GM19351 (cell line): ENCODE data around the gene ZMYM1.
"Not testable (repeated sequence)": the region's sequence is repeated elsewhere in the genome, so short reads cannot be mapped to it uniquely, and the experiment has no call there.

Source experiments
- ATAC-seq: cut with Tn5 transposase; IDR thresholded peaks from one replicate; pipeline ENCODE4 v1.9.1; 2021; ENCODE audit warnings: mild to moderate bottlenecking, moderate library complexity; ENCODE audit not compliant: unreplicated experiment

Gene ZMYM1

DNA sequence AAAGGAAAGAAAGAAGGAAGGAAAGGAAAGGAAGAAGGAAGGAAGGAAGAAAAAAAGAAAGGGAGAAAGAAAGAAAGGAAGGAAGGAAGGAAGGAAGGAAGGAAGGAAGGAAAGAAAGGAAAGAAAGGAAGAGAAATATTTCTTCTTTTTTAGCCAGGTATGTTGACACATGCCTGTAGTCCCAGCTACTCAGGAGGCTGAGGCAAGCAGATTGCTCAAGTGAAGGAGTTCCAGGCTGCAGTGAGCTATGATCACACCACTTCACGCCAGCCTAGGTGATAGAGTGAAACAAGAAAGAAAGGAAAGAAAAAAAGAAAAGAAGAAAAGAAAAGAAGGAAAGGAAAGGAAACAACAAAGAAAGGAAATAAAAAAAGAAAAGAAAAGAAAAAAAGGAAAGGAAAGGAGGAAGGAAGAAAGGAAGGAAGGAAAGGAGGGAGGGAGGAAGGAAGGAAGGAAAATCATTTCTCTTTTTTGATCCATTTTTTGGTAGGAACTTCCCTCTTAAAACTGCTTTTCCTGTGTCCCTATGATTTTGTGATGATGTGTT is 5.8 kb upstream of the ZMYM1 start:
- no peak for ATAC-seq

DNA sequence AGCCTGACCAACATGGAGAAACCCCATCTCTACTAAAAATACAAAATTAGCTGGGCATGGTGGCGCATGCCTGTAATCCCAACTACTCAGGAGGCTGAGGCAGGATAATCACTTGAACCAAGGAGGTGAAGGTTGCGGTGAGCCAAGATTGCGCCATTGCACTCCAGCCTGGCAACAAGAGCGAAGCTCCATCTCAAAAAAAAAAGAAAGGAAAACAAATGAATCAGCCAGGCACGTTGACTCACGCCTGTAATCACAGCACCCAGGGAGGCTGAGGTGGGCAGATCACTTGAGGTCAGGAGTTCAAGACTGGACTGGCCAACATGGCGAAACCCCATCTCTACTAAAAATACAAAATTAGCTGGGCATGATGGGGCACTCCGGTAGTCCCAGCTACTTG is 2.8 kb upstream of the ZMYM1 start:
- ATAC-seq: not testable (repeated sequence)

DNA sequence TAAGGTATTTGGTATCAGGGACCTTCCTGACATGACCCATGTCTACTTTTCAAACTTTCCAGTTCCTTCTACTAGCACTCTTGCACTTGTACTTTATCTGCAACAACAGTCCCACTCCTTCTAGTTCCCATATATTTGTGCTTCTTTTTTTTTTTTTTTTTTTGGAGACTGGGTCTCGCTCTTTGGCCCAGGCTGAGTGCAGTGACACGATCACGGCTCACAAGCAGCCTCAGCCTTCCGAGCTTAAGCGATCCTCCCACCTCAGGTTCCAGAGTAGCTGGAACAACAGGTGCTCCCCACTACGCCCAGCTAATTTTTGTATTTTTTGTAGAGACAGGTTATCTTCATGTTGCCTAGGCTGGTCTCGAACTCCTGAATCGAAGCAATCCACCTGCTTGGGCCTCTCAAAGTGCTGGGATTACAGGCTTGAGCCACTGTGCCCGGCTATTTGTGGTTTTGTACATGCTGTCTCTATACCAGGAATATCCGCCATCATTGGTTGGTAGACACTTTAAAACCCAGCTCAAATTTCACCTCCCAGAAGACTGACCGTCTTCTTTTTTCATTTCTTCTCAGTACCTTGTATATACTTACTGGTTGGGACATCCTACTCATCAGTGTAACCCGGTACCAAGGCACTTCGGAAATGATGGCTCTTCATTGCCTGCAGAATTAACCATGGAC is 1.1 kb downstream of the ZMYM1 start:
- ATAC-seq: no peak

DNA sequence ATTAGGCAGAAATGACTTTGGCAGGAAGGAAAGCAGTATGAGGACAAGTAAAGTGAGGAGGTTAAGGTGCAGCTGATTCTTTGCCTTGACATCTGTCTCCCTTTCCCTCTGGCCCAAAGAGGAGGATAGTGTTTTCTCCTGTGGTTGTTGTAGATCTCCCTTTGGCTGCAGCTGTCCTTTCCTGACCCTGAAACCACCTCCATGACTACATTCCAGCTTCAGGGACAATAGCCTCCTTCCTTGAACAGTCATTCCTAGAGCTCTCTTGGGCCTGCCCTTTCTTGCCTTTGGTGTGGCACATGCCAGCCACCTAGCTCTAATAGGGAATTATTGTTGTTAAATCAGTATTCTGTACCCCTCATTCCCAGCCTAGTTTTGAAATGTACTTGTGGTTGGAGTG is 6.2 kb downstream of the ZMYM1 start:
- ATAC-seq: no peak

DNA sequence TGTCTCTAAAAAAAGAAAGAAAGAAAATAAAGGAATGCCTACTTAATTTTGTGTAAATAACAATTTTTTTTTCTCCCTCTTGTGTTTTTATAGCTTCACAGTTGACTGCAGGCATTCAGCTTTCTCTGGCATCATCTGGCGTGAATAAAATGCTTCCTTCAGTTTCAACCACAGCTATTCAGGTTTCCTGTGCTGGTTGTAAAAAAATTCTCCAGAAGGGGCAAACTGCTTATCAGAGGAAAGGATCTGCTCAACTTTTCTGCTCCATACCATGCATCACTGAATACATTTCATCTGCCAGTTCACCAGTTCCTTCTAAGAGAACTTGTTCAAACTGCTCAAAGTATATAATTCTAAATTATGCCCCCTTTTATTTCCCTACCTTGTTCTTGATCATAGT is 18.0 kb downstream of the ZMYM1 start:
- no peak for ATAC-seq

DNA sequence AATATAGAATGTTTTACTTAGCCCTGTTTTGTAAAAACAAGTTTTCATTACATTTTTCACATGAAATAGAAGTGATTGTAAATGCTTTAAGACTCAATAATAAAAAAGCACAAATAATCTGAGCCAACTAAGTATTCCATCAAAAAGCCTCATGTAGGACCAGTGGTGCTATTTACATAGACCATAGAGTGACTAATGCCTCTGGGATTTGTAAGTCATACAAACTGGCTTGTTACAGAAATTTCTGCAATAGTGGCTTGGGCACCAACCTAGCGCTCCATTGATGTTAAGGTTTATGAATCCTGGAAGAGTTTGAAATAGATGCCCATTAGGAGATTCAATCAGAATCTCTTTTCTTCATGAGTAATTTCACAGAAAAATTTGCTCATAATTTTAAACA is 31.9 kb downstream of the ZMYM1 start:
- no peak for ATAC-seq

DNA sequence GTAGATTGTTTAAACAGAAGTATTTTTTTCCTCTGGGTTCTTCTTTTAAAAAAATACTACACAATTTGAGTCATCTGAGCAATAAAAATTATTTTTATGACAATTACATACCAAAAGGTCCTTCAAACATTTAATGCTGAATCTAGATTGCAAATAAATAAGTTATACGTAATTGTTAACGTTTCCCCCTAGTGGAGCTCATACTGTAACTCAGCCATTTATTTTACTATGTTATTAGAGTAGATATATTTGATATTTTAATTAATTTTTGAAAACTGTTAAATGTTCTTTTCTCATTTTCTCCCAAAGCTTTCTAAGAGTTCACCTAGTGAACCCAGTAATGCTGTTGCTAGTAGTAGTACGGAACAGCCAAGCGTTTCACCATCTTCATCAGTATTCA is 33.5 kb downstream of the ZMYM1 start:
- ATAC-seq: no peak

DNA sequence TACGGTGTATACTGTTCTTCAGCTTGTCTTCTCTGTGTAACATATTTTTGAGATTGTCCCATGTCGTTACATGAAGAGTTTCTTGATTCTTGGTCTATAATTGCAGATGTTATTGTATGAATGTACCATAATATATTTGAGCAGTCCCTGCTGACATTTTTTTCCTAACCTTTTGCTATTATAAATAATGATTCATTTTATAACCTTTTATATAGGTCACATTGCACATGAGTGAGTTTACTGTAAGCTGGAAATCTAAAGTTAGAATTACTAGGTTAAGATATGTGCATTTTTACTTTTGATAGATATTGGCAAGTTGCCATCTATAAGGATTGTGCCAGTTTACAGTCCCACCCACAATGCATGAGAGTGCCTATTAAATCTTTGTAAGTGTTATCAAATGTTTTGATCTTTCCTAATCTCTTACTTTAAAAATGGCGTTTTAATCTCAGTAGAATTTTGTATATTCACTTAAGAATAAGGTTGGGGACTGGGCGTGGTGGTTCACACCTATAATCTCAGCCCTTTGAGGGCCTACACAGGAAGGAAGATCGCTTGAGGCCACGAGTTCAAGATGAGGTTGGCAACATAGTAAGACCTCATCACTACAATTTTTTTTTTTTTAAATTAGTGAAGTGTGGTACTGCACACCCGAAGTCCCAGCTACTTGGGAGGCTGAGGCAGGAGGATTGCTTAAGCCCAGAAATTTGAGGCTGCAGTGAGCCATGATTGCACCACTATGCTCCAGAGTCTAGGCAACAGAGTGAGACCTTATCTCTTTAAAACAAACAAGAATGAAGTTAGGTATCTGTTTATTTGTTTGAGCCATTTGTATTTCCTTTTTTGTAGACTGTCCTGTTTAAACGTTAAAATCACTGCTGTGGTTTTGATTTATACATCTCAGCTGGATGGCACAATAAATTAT is 36.5 kb downstream of the ZMYM1 start:
- no peak for ATAC-seq

DNA sequence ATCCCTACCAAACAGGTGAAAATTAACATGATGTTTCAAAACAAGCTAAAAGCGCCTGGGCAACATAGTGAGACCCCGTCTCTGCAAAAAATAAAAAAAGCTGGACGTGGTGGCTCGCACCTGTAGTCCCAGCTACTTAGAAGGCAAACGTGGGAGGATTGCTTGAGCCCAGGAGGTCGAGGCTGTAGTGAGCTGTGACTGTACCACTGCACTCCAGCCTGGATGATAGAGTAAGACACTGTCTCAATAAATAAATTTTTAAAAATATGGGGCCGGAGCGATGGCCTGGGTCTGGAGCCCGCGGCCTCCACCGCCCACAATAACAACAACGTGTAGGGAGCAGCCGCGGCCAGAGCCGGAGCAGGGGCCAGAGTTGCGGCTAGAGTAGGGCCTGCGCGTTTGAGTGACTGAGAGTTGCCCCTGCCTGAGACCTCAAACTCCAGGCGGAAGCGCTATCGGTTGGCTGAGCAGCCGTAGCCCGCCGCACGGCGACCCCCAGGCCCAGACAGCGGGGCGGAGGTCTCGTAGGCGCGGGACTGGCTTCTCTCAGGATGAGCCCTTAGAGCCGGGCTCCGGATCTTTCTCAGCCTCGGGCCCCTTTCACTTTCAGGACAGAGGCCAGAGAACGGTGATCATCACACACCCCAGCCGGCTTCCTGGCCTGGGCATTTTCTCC is 41.4 kb downstream of the ZMYM1 start:
- ATAC-seq: no peak

DNA sequence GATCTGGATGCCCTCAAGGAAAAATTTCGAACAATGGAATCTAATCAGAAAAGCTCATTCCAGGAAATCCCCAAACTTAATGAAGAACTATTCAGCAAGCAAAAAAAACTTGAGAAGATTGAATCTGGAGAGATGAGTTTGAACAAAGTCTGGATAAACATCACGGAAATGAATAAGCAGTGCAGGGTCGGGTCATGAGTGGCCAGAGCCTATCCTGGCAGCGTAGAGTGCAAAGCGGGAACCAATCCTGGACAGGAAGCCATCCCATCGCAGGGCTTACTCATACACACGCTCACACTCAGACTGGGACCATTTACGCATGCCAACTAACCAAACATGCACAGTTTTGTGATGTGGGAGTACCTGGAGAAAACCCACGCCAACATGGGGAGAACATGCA is 43.1 kb downstream of the ZMYM1 start:
- no peak for ATAC-seq

DNA sequence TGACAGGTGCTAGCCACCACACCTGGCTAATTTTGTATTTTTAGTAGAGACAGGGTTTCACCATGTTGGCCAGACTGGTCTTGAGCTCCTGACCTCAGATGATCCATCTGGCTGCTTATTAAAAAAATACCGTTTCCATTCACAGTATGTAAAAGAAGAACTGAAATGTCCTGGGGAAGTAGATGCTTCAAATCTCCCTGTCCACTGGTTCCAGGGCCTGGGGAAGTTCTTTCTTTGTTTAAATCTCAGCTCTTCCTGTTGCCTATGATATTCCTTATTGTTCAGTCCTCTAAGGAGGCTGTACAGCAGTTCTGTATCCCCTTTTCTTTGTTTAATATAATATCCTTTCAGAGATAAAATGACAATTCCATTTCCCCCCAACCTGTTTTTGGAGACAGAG is 47.4 kb downstream of the ZMYM1 start:
- no peak for ATAC-seq

DNA sequence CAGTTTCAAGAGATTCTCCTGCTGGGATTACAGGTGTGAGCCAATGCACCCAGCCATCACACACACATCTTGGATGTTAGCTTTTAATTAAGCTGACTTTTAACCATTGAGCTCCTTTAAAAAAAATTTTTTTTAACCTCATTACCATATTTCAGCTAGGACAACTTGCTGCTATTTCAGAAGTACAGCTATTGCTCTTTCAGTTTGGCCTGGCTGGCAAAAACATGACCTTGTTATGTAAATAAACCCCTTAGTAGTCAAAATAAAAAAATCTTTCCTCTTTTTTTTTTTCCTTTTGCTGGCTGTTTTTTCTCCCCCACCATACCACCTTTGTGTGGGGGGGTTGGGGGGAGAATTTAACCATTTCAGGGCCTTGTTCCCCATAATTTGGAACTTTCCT is 49.9 kb downstream of the ZMYM1 start:
- no peak for ATAC-seq

DNA sequence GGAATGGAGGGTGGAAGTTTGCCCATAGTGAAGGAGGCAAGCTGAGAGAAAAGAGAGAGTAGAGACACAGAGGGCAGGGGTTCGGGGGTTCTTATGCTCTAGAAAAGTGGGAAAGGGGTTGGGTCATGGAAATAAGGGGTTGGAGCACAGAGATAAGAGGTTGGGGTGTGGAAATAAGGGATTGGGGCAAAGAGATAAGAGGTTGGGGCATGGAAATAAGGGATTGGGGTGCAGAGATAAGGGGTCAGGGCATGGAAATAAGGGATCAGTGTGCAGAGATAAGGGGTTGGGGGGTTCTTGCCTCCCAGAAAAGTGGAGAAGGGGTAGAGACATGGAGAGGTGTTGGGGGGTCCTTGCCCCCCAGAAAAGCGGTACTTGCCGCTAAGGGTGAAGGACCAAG is 57.6 kb downstream of the ZMYM1 start:
- no peak for ATAC-seq

DNA sequence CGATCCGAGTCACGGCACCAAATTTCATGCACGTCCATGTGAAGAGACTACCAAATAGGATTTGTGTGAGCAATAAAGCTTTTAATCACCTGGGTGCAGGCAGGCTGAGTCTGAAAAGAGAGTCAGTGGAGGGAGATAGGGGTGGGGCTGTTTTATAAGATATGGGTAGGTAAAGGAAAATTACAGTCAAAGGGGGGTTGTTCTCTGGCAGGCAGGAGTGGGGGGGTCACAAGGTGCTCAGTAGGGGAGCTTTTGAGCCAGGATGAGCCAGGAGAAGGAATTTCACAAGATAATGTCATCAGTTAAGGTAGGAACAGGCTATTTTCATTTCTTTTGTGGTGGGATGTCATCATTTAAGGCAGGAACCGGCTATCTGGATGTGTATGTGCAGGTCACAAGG is 58.4 kb downstream of the ZMYM1 start:
- not testable (repeated sequence) for ATAC-seq

DNA sequence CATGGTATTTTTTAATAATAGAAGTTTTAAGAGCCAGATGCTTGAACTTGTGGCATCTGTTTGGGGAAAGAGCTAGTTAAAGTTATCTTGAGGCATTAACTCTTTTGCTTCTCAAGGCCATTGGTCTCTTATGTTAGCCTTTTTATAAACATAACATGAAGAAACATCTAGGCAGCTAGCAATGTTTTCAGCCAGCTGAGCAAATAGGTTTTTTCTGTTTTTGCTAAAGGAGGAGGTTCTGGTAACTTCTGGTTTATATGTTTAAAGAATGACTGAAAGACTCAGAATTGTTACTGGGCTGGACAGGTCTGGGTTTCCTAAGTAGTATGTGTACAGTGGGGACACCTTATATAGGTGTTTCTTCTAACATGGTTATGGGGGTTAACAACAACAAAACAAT is 63.1 kb downstream of the ZMYM1 start:
- not testable (repeated sequence) for ATAC-seq

DNA sequence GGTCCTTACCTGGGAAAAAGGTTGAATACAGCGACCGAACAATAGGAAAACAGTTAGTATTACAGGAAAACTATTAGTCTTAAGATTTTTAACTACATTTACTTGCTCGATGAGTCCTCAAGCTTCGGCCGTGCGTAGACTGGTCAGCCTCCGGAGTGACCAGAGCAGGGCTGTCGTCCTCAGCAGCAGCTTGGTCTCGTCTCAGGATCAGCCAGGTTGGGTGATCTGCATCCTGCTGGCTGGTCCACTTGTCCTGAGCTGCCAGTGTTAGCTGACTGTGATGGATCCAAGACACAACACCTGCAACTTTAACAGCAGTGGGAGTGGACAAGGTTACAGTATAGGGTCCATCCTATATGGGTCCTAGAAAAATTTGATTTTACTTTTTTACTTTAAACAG is 63.5 kb downstream of the ZMYM1 start:
- ATAC-seq: not testable (repeated sequence)

DNA sequence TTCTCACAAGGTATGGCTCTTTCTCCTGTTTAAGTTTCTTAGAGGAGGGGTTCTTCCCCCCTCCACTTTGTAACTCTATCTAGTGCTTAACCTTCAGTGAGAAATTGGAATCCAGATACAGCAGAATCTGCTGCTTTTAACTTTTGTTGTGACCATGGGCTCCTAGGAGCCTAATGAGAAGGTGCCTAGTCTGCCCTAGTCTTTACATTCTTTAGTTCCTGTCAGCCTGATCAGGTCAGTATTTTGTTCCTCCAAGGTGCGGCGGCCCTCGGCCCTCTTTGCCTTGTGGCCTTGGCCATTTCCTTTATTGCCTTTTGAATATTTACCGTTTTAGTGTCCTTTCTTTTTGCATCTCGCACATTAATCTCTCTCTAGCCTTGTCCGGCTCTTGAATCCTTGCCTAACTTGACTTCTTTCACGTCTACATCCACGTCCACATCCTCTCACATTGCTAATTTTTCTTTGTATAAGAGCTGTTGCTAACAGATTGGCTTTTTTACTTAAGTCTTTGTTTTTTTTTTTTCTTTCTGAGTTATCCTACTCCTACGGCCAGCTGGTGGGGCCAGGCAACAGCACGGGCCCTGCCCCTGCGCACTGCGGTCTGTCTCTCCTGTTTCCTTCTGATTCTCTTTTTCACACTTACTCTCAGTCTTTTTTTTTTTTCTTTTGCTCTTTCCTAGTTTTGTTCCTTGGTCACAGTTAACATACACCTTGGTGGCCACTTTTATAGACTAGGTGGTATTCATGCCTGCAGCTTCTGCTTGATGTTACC is 64.7 kb downstream of the ZMYM1 start:
- ATAC-seq: no peak

DNA sequence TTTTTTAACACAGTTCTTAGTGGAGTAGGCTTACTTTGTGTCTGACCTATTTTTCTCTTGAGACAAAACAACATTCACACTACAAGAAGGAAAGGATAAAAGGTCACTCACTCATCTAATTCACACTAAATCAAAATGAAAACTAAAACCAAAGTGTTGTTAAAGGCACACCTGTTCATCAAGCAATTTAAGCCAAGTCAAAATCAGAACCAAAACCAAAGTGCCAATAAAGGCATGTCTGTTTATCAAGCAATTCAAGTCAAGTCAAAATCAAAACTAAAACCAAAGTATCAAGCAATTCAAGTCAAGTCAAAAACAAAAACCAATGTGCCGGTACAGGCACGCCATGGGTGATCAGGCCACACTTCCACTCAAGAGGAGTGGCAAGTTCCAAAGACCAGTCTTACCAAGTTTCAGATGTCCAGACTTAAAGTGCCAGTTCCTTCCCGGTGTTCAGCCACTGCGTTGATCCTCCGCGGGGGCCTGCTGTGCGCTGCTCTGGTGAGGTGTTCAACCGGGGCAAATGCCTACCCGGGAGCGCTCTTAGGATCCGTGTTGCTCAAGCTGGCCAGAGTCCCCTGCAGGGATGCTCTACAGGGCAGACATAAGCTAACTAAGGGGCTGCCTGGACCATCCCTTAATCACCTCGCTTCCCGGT is 66.8 kb downstream of the ZMYM1 start:
- ATAC-seq: not testable (repeated sequence)

DNA sequence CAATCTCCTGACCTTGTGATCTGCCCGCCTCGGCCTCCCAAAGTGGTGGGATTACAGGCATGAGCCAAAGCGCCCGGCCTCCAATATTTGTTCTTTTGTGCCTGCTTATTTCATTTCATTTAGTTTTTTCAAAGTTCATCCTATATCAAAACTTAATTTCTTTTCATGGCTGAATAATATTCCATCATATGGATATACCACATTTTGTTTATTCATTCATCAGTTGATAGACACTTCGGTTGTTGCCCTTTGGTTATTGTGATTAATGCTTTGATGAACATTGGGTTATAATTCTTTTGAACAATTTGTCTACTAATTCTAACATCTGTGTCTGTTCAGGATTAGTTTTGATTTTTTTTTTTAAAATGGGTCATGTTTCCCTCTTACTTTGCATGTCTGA is 72.0 kb downstream of the ZMYM1 start:
- ATAC-seq: no peak

DNA sequence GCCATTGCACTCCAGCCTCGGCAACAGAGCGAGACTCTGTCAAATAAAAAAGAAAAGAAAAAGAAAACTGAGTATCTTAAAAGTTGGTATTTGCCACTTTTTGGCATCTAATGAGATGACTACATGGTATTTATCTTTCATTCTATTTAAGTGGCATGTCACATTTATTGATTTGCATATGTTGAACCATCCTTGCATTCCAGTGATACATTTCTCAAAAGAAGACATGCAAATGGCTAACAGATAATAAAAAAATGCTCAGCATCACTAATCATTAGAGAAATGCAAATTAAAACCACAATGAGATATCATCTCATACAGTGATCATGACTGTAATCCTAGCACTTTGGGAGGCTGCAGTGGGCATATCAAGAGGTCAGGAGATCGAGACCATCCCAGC is 85.7 kb downstream of the ZMYM1 start:
- ATAC-seq: no peak
